Thymus (tissue), 11 donors: ENCODE data around the gene CTPS2. TPM values are rescaled to one million over a fixed set of nuclear protein-coding genes. Genes with fewer than 3 reads are reported as not detected.

Source experiments
- DNase-seq, 9 donors: peaks; one replicate each; pipeline ENCODE4 v3.0.0-alpha.2; 2013; ENCODE audit warnings: low spot score in 9 of 9, low read depth in 6 of 9, missing footprints in 1 of 9
- H3K27ac ChIP-seq, 2 donors: one replicate each; pipeline ENCODE4 v1.5.1; 2013; ENCODE audit warnings: control low read depth in 1 of 2, low read depth in 1 of 2, low read length in 1 of 2, mild to moderate bottlenecking in 1 of 2, moderate library complexity in 1 of 2
- H3K27me3 ChIP-seq, 2 donors: one replicate each; pipeline ENCODE4 v1.5.1; 2013; ENCODE audit warnings: low read length in 1 of 2; ENCODE audit not compliant: control insufficient read depth in 2 of 2, insufficient read depth in 1 of 2
- H3K36me3 ChIP-seq, 2 donors: one replicate each; pipeline ENCODE4 v1.5.1; 2013; ENCODE audit warnings: low read length in 1 of 2, mild to moderate bottlenecking in 1 of 2, moderate library complexity in 1 of 2; ENCODE audit not compliant: control insufficient read depth in 2 of 2, insufficient read depth in 2 of 2
- H3K4me1 ChIP-seq, 2 donors: one replicate each; pipeline ENCODE4 v1.5.1; 2013; ENCODE audit warnings: low read length in 2 of 2; ENCODE audit not compliant: control insufficient read depth in 2 of 2, insufficient read depth in 2 of 2
- H3K4me3 ChIP-seq, 2 donors: one replicate each; pipeline ENCODE4 v1.5.1; 2013; ENCODE audit warnings: low read length in 2 of 2, control low read depth in 1 of 2, mild to moderate bottlenecking in 1 of 2
- H3K9me3 ChIP-seq, 2 donors: one replicate each; pipeline ENCODE4 v1.5.1; 2013; ENCODE audit warnings: low read length in 1 of 2, mild to moderate bottlenecking in 1 of 2; ENCODE audit not compliant: control insufficient read depth in 2 of 2, insufficient read depth in 1 of 2
- WGBS: extraction: QIAGEN DNeasy Blood & Tissue Kit; methylation state at CpG from one replicate; pipeline ENCODE4 v1.1.7; 2013; 5-methylcytosine and 5-hydroxymethylcytosine counted together
- polyA plus RNA-seq: library from polyadenylated mRNA; stranded (reverse); fragments of 200-250 nt; gene quantifications from one replicate; pipeline ENCODE4 v1.2.3, GENCODE V29; 2013
- total RNA-seq: library from RNA; stranded (reverse); fragments of 120-200 nt; gene quantifications from one replicate; pipeline ENCODE4 v1.2.4, GENCODE V29; 2013
- donor health status: healthy.

Gene CTPS2
- total and polyA plus RNA-seq, 2 donors = 10.2 to 11.3 TPM

DNA sequence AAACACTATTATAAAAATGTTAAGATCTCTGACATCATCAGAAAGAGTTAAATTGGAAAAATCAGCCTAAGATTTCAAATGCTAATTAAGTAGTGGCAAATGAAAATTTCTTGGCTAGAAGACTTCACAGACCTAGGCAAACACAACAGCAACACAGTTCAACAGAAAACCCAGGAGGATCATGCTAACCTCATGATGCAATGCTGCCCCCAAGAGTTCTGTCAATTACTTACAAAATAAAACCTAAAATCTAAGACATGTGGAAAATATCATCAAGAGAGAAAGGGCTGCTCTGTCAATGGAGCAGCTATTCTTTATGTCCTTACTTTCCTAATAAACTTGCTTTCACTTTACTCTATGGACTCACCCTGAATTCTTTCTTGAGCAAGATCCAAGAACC is 41.5 kb downstream of the CTPS2 start:
- peak in 5 of 9 donors; percentile 2 to 43 (median 15) for DNase-seq
- Histone ChIP-seq H3K9me3 (no peaks in the 10 kb centered on the region), H3K27ac (no peak overlapping the region), H3K4me3 (no peak overlapping the region), H3K27me3 (no peaks in the 10 kb centered on the region), H3K36me3 (peaks cover 0 to 3% of the 10 kb centered on the region in 2 donors), H3K4me1 (no peaks in the 10 kb centered on the region)

DNA sequence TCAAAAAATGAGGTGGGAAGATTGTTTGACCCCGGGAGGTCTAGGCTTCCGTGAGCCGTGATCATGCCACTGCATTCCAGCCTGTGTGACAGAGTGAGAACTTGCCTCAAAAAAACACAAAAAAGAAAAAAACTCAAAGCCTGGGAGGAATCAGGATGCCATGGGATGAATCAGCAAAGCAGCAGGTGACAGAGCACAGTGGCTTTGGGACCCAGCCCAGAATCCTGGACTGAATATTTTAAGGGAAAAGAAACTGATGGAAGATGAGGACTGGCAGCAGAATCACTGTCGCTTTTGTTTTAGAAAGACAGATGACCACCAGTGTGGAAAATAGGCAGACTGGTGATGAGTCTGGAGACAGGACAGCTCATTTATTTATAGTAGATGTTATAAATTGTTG is 45.9 kb downstream of the CTPS2 start:
- over 99% methylated on average over 4 of the region's 4 CpGs for WGBS
- no peaks in the 10 kb centered on the region for H3K4me1 ChIP-seq

DNA sequence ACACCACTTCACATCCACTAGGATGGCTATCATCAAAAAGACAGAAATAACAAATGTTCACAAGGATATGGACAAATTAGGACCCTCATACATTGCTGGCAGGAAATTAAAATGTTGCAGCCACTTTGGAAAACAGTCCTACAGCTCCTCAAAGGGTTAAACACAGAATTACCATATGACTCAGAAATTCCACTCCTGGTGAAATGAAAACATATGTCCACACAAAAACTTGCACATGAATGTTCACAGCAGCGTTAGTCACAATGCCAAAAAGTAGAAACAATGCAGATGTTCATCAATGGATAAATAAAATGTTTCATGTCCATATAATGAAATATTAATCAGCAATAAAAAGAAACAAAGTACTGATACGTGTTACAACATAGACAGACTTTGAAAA is 47.4 kb downstream of the CTPS2 start:
- DNase-seq = no peak
- Histone ChIP-seq H3K27ac (no peak overlapping the region), H3K27me3 (no peaks in the 10 kb centered on the region), H3K4me1 (no peaks in the 10 kb centered on the region), H3K4me3 (no peak overlapping the region), H3K9me3 (no peaks in the 10 kb centered on the region), H3K36me3 (peaks cover 0 to 3% of the 10 kb centered on the region in 2 donors)
- 97% methylated on average over 2 of the region's 2 CpGs for WGBS

More for the DNA sequence above, 45.9 kb downstream of the CTPS2 start:
- no peak overlapping the region for H3K4me3 ChIP-seq
- no peak overlapping the region for H3K27ac ChIP-seq
- DNase-seq = no peak
- no peaks in the 10 kb centered on the region for H3K9me3 ChIP-seq
- peaks cover 0 to 3% of the 10 kb centered on the region in 2 donors for H3K36me3 ChIP-seq
- no peaks in the 10 kb centered on the region for H3K27me3 ChIP-seq

DNA sequence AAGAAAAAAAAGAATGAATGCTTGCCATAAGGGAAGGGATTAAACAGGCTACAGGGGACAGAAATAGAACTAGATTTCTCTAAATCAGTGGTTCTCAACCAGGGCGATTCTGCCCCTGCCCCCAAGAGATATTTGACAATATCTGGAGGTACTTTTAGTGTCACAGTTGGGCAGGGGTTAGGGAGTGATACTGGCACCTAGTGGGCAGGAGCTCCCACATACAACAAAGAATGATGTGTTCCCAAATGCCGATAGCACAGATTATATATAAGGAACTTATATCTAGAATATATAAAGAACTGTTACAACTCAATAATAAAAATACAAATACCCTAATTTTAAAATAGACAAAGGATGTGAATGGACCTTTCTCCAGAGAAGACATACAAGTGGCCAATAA is 47.8 kb downstream of the CTPS2 start:
- no peak overlapping the region for H3K27ac ChIP-seq
- H3K9me3 ChIP-seq = no peaks in the 10 kb centered on the region
- no peaks in the 10 kb centered on the region for H3K4me1 ChIP-seq
- peaks cover 0 to 1% of the 10 kb centered on the region in 2 donors for H3K36me3 ChIP-seq
- DNase-seq = no peak
- H3K4me3 ChIP-seq = no peak overlapping the region
- WGBS = 97% methylated on average over 2 of the region's 2 CpGs
- no peaks in the 10 kb centered on the region for H3K27me3 ChIP-seq

DNA sequence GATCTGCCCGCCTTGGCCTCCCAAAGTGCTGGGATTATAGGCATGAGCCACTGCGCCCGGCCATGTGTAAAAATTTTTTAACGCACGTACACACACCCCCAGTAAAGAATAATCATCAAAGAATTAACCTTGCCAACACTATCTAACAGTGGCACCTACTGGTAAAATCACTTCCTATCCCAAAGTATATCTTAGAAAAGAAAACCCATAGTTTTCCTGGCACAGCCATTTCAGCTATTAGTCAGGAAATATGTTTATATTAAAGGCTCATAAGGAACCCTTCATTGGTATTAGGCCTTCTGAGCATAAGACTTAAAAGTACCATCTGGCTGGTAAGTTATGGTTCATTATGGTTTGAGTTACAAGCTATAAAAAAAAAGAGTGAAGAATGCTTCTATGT is 48.4 kb downstream of the CTPS2 start:
- no peaks in the 10 kb centered on the region for H3K36me3 ChIP-seq
- DNase-seq = no peak
- H3K9me3 ChIP-seq = no peaks in the 10 kb centered on the region
- H3K27me3 ChIP-seq = no peaks in the 10 kb centered on the region
- H3K27ac ChIP-seq = no peak overlapping the region
- H3K4me3 ChIP-seq = no peak overlapping the region
- H3K4me1 ChIP-seq = no peaks in the 10 kb centered on the region
- 98% methylated on average over 5 of the region's 5 CpGs for WGBS

DNA sequence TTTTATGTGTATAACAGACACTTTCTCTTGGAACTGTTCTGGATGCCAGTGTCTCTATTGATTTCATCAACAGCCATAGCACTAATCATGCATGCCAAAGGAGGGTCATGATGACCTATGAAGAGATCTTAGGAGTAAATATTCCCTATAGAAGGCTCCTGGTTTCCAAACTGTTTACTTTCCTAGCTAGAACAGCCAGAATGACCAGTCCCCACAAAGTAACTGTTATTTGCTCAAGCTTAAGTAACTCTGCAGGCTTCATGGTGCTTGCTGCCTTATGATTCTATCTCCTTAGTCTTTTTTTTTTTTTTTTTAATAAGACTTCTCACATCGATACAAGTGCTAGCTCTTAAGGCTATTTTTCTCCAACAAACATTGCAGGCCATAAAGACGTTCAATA is 50.1 kb downstream of the CTPS2 start:
- DNase-seq = no peak
- H3K4me3 ChIP-seq = no peak overlapping the region
- H3K4me1 ChIP-seq = no peaks in the 10 kb centered on the region
- WGBS = 95% methylated on average over 2 of the region's 2 CpGs
- no peaks in the 10 kb centered on the region for H3K9me3 ChIP-seq
- no peaks in the 10 kb centered on the region for H3K36me3 ChIP-seq
- H3K27ac ChIP-seq = no peak overlapping the region
- H3K27me3 ChIP-seq = no peaks in the 10 kb centered on the region

DNA sequence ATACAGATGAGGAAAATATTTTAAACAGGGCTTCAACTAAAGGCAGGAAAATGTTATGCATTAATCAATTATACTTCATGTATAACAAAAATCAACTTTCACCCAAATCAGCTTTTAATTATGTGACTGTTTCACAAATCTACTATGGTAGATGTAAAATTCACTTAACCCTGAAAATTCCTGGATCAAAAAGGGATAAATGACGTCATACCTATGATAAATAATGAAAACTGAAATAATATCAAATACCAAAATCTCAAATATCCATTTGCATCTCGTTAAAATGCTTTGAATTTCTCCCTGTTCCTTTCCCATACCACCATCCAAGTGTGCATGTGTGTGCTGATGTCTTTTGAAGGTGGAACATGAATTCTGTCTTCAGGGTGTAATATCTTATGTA is 51.0 kb downstream of the CTPS2 start:
- Histone ChIP-seq H3K36me3 (no peaks in the 10 kb centered on the region), H3K4me1 (no peaks in the 10 kb centered on the region), H3K9me3 (no peaks in the 10 kb centered on the region), H3K27ac (no peak overlapping the region), H3K27me3 (no peaks in the 10 kb centered on the region), H3K4me3 (no peak overlapping the region)
- DNase-seq = no peak
- WGBS = 94% methylated on average over 2 of the region's 2 CpGs

DNA sequence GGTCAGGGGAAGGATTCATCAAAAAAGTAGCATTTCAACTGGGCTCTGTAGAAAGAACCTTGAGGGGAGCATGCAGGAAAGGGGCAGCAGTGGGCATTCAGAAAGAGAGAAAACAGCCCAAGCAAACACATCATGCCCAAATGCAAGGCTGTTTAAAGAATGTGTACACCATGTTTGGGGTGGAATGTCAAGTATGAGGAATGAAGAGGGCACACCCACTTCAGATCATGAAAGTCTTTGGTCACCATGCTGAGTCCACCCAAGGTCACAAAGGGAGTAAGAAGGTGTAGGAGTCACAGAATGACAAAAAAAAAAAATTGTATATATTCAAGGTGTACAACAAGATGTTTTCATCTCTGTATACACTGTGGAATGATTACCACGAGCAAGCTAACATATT is 53.1 kb downstream of the CTPS2 start:
- no peak overlapping the region for H3K27ac ChIP-seq
- DNase-seq = no peak
- H3K4me1 ChIP-seq = no peaks in the 10 kb centered on the region
- H3K27me3 ChIP-seq = no peaks in the 10 kb centered on the region
- no peaks in the 10 kb centered on the region for H3K36me3 ChIP-seq
- no peaks in the 10 kb centered on the region for H3K9me3 ChIP-seq
- no peak overlapping the region for H3K4me3 ChIP-seq
- 100% methylated on average over 1 of the region's 1 CpG for WGBS

DNA sequence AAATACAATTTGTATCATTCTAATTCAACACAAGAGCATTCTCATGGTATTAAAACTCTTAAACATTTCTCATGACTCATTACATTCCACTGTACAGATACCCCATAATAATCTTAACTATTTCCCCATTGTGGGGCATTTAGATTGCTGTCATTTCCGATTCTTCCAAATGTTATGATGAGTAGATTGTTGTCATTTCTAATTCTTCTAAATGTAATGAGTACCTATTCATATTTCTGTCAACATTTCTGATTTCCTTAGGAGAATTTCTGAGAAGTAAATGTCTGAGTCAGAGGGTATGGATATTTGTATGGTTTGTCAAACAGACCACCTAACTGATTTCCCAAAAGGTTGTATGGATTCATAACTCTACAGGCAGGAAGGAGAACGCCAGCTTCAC is 54.2 kb downstream of the CTPS2 start:
- no peaks in the 10 kb centered on the region for H3K27me3 ChIP-seq
- H3K36me3 ChIP-seq = no peaks in the 10 kb centered on the region
- H3K4me1 ChIP-seq = no peaks in the 10 kb centered on the region
- H3K4me3 ChIP-seq = no peak overlapping the region
- H3K27ac ChIP-seq = no peak overlapping the region
- no peaks in the 10 kb centered on the region for H3K9me3 ChIP-seq
- no peak for DNase-seq
- 100% methylated on average over 2 of the region's 2 CpGs for WGBS

DNA sequence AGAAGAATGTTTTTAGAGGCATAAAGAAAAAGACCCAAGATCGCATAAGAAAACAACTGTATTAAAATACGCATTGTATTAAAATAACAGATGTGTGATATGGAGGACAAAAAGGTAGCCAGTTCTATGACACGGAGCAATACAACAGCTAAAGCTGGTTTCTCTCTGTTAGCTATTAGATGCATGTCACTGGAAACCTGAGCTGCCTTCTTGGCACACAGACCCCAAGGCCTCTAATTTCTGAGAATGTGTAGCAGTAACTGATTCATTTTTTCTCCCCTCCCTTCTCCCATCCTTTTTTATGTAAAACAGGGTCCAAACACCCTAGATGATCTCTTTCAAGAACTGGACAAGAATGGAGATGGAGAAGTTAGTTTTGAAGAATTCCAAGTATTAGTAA is 58.4 kb downstream of the CTPS2 start:
- no peak overlapping the region for H3K27ac ChIP-seq
- WGBS = 66% methylated on average over 3 of the region's 3 CpGs
- DNase-seq = no peak
- no peaks in the 10 kb centered on the region for H3K36me3 ChIP-seq
- no peaks in the 10 kb centered on the region for H3K27me3 ChIP-seq
- H3K4me1 ChIP-seq = no peaks in the 10 kb centered on the region
- H3K9me3 ChIP-seq = no peaks in the 10 kb centered on the region
- H3K4me3 ChIP-seq = no peak overlapping the region
